ENCODE data around the gene MCAM. TPM values are rescaled to one million over a fixed set of nuclear protein-coding genes. Genes with fewer than 3 reads are reported as not detected.

Gene MCAM
- total RNA-seq, 1 donor from 2014 or later, result 10.3 TPM

GRCh38 chr11:119357074-119357473 is 40.1 kb upstream of the MCAM start:
- H3K27ac Mint-ChIP-seq, result peak overlapping the region; percentile 29
- H3K27me3 Mint-ChIP-seq, result peaks cover 10% of the 10 kb centered on the region
- peak overlapping the region; percentile 82 for H3K4me3 Mint-ChIP-seq
- H3K9me3 Mint-ChIP-seq, result no peaks in the 10 kb centered on the region
- H3K36me3 Mint-ChIP-seq, result peaks cover 6% of the 10 kb centered on the region
- TF ChIP-seq CTCF (conservative IDR thresholded peaks at IDR 0.05), result no peak
- peaks cover 19% of the 10 kb centered on the region for H3K4me1 Mint-ChIP-seq (ENCODE audit: unreplicated experiment)
- DNase-seq (ENCODE audit: extremely low spot score, unreplicated experiment), result no peak

GRCh38 chr11:119356349-119357031 is 39.6 kb upstream of the MCAM start:
- Mint-ChIP-seq H3K27ac (peak overlapping the region; percentile 74), H3K36me3 (peaks cover 6% of the 10 kb centered on the region), H3K4me3 (peak overlapping the region; percentile 93), H3K9me3 (no peaks in the 10 kb centered on the region), H3K27me3 (peaks cover 8% of the 10 kb centered on the region), H3K4me1 (ENCODE audit: unreplicated experiment) (peaks cover 14% of the 10 kb centered on the region)
- no peak for DNase-seq (ENCODE audit: extremely low spot score, unreplicated experiment)
- TF ChIP-seq CTCF (conservative IDR thresholded peaks at IDR 0.05), result peak; percentile 99

GRCh38 chr11:119355091-119355843 is 38.3 kb upstream of the MCAM start:
- peak overlapping the region; percentile 45 for H3K4me3 Mint-ChIP-seq

GRCh38 chr11:119352857-119353260 is 35.9 kb upstream of the MCAM start:
- Mint-ChIP-seq H3K9me3 (no peaks in the 10 kb centered on the region), H3K27ac (peak overlapping the region; percentile 32), H3K36me3 (peaks cover 6% of the 10 kb centered on the region), H3K4me1 (ENCODE audit: unreplicated experiment) (peaks cover 6% of the 10 kb centered on the region), H3K27me3 (peaks cover 15% of the 10 kb centered on the region), H3K4me3 (peak overlapping the region; percentile 37)
- no peak for DNase-seq (ENCODE audit: extremely low spot score, unreplicated experiment)
- TF ChIP-seq CTCF (conservative IDR thresholded peaks at IDR 0.05), result no peak

More at GRCh38 chr11:119355091-119355843, 38.3 kb upstream of the MCAM start:
- H3K27ac Mint-ChIP-seq, result no peak overlapping the region
- peaks cover 6% of the 10 kb centered on the region for H3K36me3 Mint-ChIP-seq
- TF ChIP-seq CTCF (conservative IDR thresholded peaks at IDR 0.05), result no peak
- no peaks in the 10 kb centered on the region for H3K9me3 Mint-ChIP-seq
- H3K27me3 Mint-ChIP-seq, result peaks cover 12% of the 10 kb centered on the region
- H3K4me1 Mint-ChIP-seq (ENCODE audit: unreplicated experiment), result peaks cover 6% of the 10 kb centered on the region
- DNase-seq (ENCODE audit: extremely low spot score, unreplicated experiment), result no peak

GRCh38 chr11:119351232-119351631 is 34.3 kb upstream of the MCAM start:
- H3K27ac Mint-ChIP-seq, result no peak overlapping the region
- no peak for TF ChIP-seq CTCF (conservative IDR thresholded peaks at IDR 0.05)
- H3K4me3 Mint-ChIP-seq, result no peak overlapping the region
- peaks cover 26% of the 10 kb centered on the region for H3K27me3 Mint-ChIP-seq
- H3K9me3 Mint-ChIP-seq, result no peaks in the 10 kb centered on the region
- DNase-seq (ENCODE audit: extremely low spot score, unreplicated experiment), result no peak
- peaks cover 6% of the 10 kb centered on the region for H3K4me1 Mint-ChIP-seq (ENCODE audit: unreplicated experiment)
- H3K36me3 Mint-ChIP-seq, result no peaks in the 10 kb centered on the region

Measured in type B pancreatic cell (in vitro differentiated cells).